ENCODE data around the gene NDUFA6. TPM values are rescaled to one million over a fixed set of nuclear protein-coding genes. Genes with fewer than 3 reads are reported as not detected.
"Not testable (repeated sequence)": the region's sequence is repeated elsewhere in the genome, so short reads cannot be mapped to it uniquely, and the experiment has no call there.

The NDUFA6 gene
- total RNA-seq, 1 experiment from 2014 or later, result 166 TPM

- Histone ChIP-seq H3K27ac (ENCODE audit: low read depth, low read length, poor library complexity, severe bottlenecking) (no peak overlapping the region), H3K27me3 (replicated peaks; ENCODE audit: insufficient read depth, low read depth, low read length, poor library complexity) (no peaks in the 10 kb centered on the region), H3K4me3 (ENCODE audit: low read depth, low read length, poor library complexity, severe bottlenecking) (no peak overlapping the region), H3K9me3 (ENCODE audit: low read depth, low read length, poor library complexity, severe bottlenecking) (no peaks in the 10 kb centered on the region), H3K36me3 (ENCODE audit: insufficient read depth, low read length, poor library complexity, severe bottlenecking) (peaks cover 6% of the 10 kb centered on the region), H3K4me1 (ENCODE audit: insufficient read depth, low read length, poor library complexity, severe bottlenecking) (no peaks in the 10 kb centered on the region)
- no TSS peak for BruUV-seq (replicated peaks)
- POLR2A ChIA-PET (ENCODE audit: low non-redundant PET), result interaction anchor here (0.7 kb wide), 1 partner anchor 298 kb away, joined by 3 read pairs; no protein-coding TSS in a partner anchor
- TF ChIP-seq EZH2 (IDR thresholded peaks at IDR 0.05; ENCODE audit: borderline replicate concordance, low read depth, low read length, poor library complexity, severe bottlenecking), result no peak
- no peak for TF ChIP-seq CTCF (conservative IDR thresholded peaks at IDR 0.05; ENCODE audit: low read depth, low read length)
- CTCF ChIA-PET, result no interaction called here
- intact Hi-C loops (cut with micrococcal nuclease; ENCODE audit: unreplicated experiment), result no loop called here
- DNase-seq (ENCODE audit: low spot score), result no peak
Measured at GRCh38 chr22:42138122-42138770, 47.7 kb upstream of the NDUFA6 start.

- H3K36me3 ChIP-seq (ENCODE audit: insufficient read depth, low read length, poor library complexity, severe bottlenecking); BruUV-seq (replicated peaks); H3K27me3 ChIP-seq (replicated peaks; ENCODE audit: insufficient read depth, low read depth, low read length, poor library complexity); H3K4me1 ChIP-seq (ENCODE audit: insufficient read depth, low read length, poor library complexity, severe bottlenecking); CTCF ChIA-PET; H3K9me3 ChIP-seq (ENCODE audit: low read depth, low read length, poor library complexity, severe bottlenecking); H3K27ac ChIP-seq (ENCODE audit: low read depth, low read length, poor library complexity, severe bottlenecking); POLR2A ChIA-PET (ENCODE audit: low non-redundant PET); H3K4me3 ChIP-seq (ENCODE audit: low read depth, low read length, poor library complexity, severe bottlenecking); intact Hi-C loops (cut with micrococcal nuclease; ENCODE audit: unreplicated experiment); DNase-seq (ENCODE audit: low spot score): not testable (repeated sequence)
Measured at GRCh38 chr22:42135688-42136087, 45.1 kb upstream of the NDUFA6 start.

- intact Hi-C loops (cut with micrococcal nuclease; ENCODE audit: unreplicated experiment), result no loop called here
- no peak overlapping the region for H3K27ac ChIP-seq (ENCODE audit: low read depth, low read length, poor library complexity, severe bottlenecking)
- no peaks in the 10 kb centered on the region for H3K9me3 ChIP-seq (ENCODE audit: low read depth, low read length, poor library complexity, severe bottlenecking)
- no peak overlapping the region for H3K4me3 ChIP-seq (ENCODE audit: low read depth, low read length, poor library complexity, severe bottlenecking)
- H3K4me1 ChIP-seq (ENCODE audit: insufficient read depth, low read length, poor library complexity, severe bottlenecking), result no peaks in the 10 kb centered on the region
- H3K36me3 ChIP-seq (ENCODE audit: insufficient read depth, low read length, poor library complexity, severe bottlenecking), result peaks cover 6% of the 10 kb centered on the region
- H3K27me3 ChIP-seq (replicated peaks; ENCODE audit: insufficient read depth, low read depth, low read length, poor library complexity), result no peaks in the 10 kb centered on the region
- ChIA-PET CTCF (no interaction called here), POLR2A (ENCODE audit: low non-redundant PET) (no interaction called here)
- TF ChIP-seq CTCF (conservative IDR thresholded peaks at IDR 0.05; ENCODE audit: low read depth, low read length) (no peak), EZH2 (IDR thresholded peaks at IDR 0.05; ENCODE audit: borderline replicate concordance, low read depth, low read length, poor library complexity, severe bottlenecking) (no peak)
- BruUV-seq (replicated peaks), result no TSS peak
- DNase-seq (ENCODE audit: low spot score), result no peak
Measured at GRCh38 chr22:42134100-42135020, 43.8 kb upstream of the NDUFA6 start.

All from A673 (cell line).